ENCODE data around the gene FAM83F.
"Not testable (repeated sequence)": the region's sequence is repeated elsewhere in the genome, so short reads cannot be mapped to it uniquely, and the experiment has no call there.

FAM83F gene

GRCh38 chr22:40015358-40015976 lies 20.7 kb downstream of the FAM83F start:
- DNase-seq (ENCODE audit: low read depth) = no peak

GRCh38 chr22:40018051-40018450 lies 23.3 kb downstream of the FAM83F start:
- no peak for DNase-seq (ENCODE audit: low read depth)

GRCh38 chr22:40019100-40019499 lies 24.3 kb downstream of the FAM83F start:
- no peak for DNase-seq (ENCODE audit: low read depth)

- no peak for DNase-seq (ENCODE audit: low read depth)
Observed at GRCh38 chr22:40020956-40021355, 26.2 kb downstream of the FAM83F start.

GRCh38 chr22:40021401-40022000 lies 26.7 kb downstream of the FAM83F start:
- DNase-seq (ENCODE audit: low read depth) = no peak

- no peak for DNase-seq (ENCODE audit: low read depth)
Observed at GRCh38 chr22:40022536-40023240, 27.9 kb downstream of the FAM83F start.

- DNase-seq (ENCODE audit: low read depth) = no peak
Observed at GRCh38 chr22:40023341-40023841, 28.6 kb downstream of the FAM83F start.

GRCh38 chr22:40024201-40025061 lies 29.7 kb downstream of the FAM83F start:
- peak; percentile 28 for DNase-seq (ENCODE audit: low read depth)

GRCh38 chr22:40025062-40025379 lies 30.3 kb downstream of the FAM83F start:
- DNase-seq (ENCODE audit: low read depth) = not testable (repeated sequence)

GRCh38 chr22:40025856-40026255 lies 31.1 kb downstream of the FAM83F start:
- no peak for DNase-seq (ENCODE audit: low read depth)

GRCh38 chr22:40026641-40027040 lies 31.9 kb downstream of the FAM83F start:
- no peak for DNase-seq (ENCODE audit: low read depth)

- DNase-seq (ENCODE audit: low read depth) = no peak
Observed at GRCh38 chr22:40027191-40028097, 32.7 kb downstream of the FAM83F start.

- no peak for DNase-seq (ENCODE audit: low read depth)
Observed at GRCh38 chr22:40028098-40028425, 33.3 kb downstream of the FAM83F start.

GRCh38 chr22:40029189-40029890 lies 34.6 kb downstream of the FAM83F start:
- no peak for DNase-seq (ENCODE audit: low read depth)

- no peak for DNase-seq (ENCODE audit: low read depth)
Observed at GRCh38 chr22:40030026-40030757, 35.4 kb downstream of the FAM83F start.

- no peak for DNase-seq (ENCODE audit: low read depth)
Observed at GRCh38 chr22:40030758-40031095, 36.0 kb downstream of the FAM83F start.

GRCh38 chr22:40031766-40032470 lies 37.2 kb downstream of the FAM83F start:
- DNase-seq (ENCODE audit: low read depth) = peak; percentile 78

GRCh38 chr22:40033586-40034380 lies 39.0 kb downstream of the FAM83F start:
- DNase-seq (ENCODE audit: low read depth) = no peak

- no peak for DNase-seq (ENCODE audit: low read depth)
Observed at GRCh38 chr22:40035351-40035750, 40.6 kb downstream of the FAM83F start.

Measured in stromal cell of bone marrow (primary cell).